IPS-NIHi7 (cell line): Measurements from ENCODE around the gene AKR7A3.
"Not testable (repeated sequence)": the region's sequence is repeated elsewhere in the genome, so short reads cannot be mapped to it uniquely, and the experiment has no call there.

Experiments used
- DNase-seq: peaks from one replicate; pipeline ENCODE4 v3.0.0; 2012; ENCODE audit warnings: mixed read lengths; ENCODE audit errors: extremely low spot score

The AKR7A3 gene

DNA sequence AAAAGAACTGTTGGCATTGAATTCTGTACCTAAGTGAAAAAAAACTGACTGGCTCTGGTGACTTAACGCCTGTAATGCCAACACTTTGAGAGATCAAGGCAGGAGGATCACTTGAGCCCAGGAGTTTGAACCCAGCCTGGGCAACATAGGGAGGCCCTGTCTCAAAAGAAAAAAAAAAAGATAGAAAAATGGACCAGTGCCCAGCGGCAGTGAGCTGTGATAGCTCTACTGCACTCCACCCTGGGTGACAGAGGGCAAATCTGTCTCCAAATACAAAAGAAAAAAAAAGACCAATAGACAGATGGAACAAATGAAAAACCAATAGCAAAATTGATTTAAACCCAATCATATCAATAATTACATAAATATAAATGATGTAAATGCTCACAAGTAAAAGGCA is 674 bp upstream of the AKR7A3 start:
- no peak for DNase-seq

DNA sequence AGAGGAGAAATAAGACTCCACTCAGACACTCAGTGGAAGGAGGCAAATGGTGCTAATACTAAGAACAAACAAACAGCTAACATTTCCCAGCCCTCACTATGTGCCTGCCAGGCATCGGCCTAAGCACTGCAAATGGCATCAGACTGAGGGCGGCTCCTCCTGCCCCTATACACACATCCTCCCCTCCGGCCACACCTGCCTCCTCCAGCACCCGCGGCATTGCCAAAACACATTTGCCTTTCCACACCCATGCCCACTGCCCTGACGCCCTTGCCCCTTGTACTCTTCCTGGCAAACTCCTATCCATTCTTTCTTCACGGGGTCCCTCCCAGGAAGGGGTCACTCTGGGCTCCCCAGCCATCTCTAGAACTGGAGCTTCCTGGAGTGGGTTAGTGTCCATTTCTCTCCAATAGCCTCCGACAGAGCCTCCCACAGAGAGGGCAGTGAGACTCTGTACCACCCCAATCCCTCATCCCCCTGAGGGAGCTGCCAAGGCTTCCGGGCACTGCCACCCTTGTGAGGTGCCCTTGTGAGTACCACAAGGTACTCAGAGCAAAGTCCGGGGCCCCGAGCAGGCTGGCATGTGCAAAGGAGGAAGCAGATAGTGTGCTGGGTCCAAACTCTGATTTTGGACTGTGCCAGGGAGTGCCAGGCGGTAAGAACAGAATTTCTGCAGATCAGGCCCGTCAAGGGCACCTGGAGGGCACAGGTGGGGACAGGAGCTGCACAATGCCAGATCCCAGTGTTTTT is 959 bp downstream of the AKR7A3 start:
- no peak for DNase-seq

DNA sequence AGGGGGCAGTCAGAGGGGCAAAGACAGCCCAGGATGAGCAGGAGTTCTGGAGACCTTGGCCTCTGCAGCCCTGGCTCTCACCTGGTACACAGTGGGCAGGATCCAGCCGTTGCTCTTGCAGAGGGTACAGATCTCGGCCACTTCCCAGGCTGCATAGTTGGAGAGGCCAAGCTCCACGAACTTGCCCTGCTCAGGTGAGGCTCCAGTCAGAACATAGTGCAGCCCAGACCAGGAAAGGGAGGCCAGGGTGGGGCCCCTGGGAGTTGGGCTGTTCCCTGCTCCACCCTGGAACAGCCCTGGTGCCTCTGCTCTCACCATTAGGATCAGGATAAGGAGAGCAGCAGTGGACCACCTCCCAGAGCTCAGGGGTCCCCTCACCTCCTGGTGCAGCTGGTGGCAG is 2.8 kb downstream of the AKR7A3 start:
- not testable (repeated sequence) for DNase-seq

DNA sequence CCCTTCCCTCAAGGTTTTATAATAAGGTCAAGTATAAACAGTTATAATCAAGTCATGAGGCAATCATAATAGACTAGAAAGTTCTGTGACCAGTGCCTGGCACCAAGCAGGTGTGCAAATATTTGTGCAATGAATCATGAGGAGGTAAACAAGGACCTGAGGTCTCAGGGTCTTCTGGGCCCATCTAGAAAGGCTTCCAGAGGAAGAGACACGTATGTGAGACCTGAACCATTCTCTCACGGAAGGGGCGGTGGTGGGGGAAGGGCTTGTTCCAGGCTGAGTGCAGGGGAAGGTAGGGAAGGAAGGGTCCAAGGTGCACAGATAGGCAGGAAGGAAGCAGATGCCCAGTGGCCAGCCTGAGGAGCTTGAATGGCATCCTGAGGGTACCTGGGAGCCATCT is 3.2 kb downstream of the AKR7A3 start:
- not testable (repeated sequence) for DNase-seq

DNA sequence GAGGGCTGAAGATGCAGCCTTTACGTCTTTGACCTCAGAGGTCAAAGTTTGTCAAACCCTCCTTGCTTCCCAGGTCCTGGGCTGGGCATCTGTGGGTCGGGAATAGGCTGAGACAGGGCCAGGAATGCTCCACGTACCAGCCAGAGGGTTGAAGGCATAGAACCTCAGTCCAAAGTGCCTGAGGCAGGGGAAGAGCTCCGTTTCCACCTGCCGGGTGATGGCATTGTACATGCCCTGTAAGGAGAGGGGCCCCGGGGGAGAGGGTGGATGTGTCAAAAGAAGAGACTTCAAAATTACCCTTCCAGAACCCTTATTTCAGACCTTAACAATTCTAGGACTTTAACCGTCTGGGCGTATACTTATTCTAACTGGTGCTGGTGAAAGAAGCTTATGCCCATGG is 3.7 kb downstream of the AKR7A3 start:
- DNase-seq = no peak

DNA sequence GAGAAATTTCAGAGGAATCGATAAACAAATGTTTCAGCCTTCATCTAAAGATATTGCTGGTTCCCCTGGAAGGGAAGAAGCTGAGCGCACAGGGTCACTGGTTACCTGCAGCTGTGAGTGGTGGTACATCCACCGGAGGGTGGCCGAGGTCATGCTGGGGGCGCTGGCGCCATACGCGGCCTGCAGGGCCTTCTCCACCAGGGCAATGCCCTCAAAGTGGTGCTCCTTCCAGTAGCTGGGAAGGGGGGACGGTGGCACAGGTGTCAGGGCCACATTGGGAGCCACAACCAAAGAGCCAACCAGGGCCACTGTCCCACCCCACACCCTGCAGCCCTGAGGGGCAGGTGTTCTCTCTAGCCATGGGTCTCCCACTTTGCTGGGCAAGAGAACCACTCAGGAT is 4.7 kb downstream of the AKR7A3 start:
- DNase-seq = no peak

DNA sequence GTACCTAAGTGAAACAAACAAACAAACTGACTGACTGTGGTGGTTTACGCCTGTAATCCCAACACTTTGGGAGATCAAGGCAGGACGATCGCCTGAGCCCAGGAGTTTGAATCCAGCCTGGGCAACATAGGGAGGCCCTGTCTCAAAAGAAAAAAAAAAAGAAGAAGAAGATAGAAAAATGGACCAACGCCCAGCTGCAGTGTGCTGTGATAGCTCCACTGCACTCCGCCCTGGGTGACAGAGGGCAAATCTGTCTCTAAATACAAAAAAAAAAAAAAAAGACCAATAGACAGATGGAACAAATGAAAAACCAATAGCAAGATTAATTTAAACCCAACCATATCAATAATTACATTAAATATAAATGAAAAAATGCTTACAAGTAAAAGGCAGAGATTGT is 13.9 kb downstream of the AKR7A3 start:
- DNase-seq = no peak

DNA sequence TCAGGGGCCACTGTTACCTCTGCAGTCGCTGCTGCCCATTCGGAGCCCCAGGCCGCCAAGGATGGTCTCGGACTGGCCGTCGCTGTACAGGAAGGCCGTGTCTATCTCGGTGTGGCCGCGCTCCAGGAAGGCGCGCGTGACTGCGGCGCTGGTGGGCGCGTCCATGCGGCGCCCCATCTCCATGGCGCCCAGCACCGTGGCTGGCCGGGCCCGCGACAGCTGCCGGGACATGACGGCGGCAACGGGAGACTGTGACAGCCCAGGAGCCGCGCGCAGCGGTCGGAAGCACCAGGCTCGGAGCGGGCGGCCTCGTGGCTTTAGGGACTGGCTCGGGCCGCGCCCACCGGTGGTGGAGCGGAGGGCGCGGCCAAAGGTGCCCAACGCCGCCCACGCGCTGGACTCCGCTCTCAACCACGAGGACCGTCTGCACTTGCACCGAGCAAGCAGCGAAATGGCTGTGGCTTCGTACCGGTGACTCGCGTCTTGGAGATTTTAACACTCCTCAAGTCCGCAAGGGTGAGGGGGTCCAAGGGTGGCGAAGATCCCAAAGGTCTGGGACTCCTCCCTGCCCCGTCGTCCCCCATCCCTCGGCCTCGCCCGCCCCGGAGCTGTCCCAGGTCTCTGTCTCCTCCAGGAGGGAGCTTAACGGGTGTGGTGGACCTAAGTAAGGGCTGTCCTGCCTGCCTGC is 14.6 kb downstream of the AKR7A3 start:
- not testable (repeated sequence) for DNase-seq

DNA sequence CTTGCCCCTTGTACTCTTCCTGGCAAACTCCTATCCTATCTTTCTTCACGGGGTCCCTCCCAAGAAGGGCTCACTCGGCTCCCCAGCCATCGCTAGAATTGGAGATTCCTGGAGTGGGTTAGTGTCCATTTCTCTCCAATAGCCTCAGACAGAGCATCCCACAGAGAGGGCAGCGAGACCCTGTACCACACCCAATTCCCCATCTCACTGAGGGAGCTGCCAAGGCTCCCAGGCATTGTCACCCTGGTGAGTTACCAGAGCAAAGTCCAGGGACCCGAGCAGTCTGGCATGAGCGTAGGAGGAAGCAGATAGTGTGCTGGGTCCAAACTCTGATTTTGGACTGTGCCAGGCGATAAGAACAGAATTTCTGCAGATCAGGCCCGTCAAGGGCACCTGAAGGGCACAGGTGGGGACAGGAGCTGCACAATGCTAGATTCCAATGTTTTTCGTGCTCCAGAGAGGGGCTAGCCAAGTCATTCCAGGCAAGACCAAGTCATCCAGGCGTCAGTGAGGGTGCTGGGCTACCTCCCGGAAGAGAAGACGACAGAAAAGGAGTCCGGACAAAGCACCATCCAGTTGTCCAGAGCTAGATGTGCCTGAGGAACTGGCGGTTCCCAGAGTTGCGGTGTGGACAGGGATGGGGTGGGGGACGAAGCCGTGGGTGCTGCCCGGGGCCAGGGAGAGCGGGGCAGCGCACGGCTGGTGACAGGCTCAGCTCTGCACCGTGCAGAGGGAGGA is 15.3 kb downstream of the AKR7A3 start:
- DNase-seq = no peak

DNA sequence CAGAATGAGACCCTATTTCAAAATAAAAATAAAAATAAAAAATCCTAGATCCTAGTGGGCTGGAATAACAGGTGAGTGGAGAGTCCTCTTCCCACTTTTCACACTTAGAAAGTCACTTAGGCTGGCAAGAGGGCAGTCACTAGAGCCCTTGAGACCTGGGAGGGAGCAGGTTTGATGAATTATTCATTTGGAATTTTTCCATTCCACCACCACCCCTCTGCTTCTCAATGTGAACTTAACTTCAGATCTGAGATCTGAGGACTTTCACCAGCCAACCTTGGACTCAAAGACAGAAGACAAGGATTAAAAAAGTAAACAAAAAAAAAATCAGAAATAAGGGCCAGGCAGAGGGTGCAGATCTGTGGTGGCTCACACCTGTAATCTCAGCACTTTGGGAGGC is 16.5 kb downstream of the AKR7A3 start:
- no peak for DNase-seq

DNA sequence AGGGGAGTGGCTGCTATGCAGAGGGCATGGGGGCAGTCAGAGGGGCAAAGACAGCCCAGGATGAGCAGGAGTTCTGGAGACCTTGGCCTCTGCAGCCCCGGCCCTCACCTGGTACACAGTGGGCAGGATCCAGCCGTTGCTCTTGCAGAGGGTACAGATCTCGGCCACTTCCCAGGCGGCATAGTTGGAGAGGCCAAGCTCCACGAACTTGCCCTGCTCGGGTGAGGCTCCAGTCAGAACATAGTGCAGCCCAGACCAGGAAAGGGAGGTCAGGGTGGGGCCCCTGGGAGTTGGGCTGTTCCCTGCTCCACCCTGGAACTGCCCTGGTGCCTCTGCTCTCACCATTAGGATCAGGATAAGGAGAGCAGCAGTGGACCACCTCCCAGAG is 18.2 kb downstream of the AKR7A3 start:
- DNase-seq = not testable (repeated sequence)

DNA sequence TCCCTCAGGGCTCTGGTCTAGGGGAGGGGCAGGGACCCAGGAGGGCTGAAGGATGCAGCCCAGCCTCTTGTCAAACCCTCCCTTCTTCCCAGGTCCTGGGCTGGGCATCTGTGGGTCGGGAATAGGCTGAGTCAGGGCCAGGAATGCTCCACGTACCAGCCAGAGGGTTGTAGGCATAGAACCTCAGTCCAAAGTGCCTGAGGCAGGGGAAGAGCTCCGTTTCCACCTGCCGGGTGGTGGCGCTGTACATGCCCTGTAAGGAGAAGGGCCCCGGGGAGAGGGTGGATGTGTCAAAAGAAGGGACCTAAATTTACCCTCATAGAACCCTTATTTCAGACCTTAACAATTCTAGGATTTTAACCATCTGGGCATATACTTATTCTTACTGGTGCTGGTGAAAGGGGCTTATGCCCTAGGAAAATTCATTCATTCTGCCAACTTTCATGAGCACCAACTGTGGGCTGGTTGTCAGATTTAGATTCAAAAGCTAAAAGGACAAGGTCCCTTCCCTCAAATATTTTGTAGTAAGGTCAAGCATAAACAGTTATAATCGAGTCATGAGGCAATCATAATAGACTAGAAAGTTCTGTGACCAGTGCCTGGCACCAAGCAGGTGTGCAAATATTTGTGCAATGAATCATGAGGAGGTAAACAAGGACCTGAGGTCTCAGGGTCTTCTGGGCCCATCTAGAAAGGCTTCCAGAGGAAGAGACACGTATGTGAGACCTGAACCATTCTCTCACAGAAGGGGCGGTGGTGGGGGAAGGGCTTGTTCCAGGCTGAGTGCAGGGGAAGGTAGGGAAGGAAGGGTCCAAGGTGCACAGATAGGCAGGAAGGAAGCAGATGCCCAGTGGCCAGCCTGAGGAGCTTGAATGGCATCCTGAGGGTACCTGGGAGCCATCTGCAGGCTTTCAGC is 18.9 kb downstream of the AKR7A3 start:
- DNase-seq = not testable (repeated sequence)

DNA sequence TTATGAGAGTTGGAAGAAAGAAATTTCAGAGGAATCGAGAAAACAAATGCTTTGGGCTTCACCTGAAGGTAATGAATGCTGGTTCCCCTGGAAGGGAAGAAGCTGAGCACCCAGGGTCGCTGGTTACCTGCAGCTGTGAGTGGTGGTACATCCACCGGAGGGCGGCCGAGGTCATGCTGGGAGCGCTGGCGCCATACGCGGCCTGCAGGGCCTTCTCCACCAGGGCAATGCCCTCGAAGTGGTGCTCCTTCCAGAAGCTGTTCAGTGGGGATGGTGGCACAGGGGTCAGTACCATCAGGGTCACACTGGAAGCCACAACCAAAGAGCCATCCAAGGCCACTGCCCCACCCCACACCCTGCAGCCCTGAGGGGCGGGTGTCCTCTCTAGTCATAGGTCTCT is 20.1 kb downstream of the AKR7A3 start:
- no peak for DNase-seq

DNA sequence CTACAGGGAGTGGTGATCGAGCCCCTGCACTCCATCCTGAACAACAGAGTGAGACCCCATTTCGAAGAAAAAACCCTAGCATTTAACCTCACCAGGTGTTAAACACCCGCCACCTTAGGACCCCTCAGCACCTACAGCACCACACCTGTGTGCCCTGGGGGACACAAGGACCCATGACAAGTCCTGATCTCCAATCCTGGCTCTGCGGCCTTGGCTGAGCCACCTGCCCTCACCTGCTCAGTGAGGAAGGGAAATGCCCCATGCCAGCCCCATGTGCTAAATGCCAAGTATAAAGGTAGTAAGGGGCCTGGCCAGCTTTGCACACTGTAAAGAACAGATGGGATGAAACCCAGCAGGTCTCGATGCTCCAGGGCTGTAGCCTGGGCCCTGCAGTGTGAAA is 25.8 kb downstream of the AKR7A3 start:
- DNase-seq = no peak

DNA sequence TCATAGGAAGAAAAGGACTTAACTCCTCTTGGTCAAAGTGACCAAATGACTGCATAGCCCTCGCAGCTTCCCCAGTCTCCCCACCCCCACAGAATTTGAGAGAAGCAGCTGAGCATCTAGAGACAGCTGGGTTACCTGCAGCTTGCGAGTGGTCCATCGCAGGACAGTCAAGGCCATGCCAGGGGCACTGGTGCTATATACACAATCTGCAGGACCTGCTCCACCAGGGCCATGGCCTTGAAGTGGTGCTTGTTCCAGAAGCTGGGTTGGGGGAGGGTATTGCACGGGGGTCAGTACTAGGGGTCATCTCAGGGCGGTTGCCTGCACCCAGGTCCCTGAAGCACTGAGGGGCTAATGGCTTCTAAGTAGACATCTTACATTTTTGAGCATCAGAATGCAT is 26.5 kb downstream of the AKR7A3 start:
- no peak for DNase-seq

DNA sequence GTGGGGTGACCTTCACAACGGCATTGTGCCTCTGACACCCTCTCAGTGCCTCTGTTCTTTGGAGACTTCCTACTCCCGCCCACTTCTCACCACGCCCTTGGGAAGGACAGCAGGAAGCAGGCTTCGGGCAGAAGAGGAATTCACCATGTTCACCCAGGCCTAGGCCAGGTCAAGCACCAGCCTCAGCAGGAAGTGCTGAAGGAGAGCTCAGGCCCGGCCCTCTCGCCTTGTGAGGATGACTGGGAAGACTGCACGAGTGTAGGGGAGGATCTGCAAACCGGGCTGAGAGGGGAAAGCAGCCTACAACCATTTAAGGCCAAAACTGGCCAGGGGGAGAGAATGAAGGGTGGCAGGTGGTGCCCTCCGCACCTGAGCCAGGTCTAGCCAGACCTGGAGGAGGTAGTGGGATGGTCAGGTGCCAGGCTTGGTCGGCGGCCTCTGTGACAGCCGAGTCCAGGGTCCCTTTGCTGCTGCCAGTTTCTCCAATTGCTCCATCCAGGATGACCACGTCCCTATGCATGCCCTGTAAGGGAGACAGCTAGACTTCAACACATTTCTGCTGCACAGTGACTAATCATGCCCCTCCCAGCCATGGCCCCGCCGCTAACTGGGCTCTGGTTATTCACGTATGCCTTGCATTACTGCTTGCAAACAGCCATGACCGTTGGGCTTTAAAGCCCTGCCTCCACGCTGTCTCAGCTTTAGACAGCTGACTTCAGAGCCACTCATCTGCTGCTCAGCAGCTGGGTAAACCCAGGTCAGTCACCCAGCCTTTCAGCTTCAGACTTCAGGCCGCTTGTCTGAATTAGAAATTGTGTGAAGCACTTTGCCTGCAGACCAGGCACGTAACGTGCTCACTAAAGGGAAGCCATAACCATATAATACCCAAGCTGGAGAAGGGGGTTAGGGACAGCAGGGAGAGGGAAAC is 28.1 kb downstream of the AKR7A3 start:
- no peak for DNase-seq

DNA sequence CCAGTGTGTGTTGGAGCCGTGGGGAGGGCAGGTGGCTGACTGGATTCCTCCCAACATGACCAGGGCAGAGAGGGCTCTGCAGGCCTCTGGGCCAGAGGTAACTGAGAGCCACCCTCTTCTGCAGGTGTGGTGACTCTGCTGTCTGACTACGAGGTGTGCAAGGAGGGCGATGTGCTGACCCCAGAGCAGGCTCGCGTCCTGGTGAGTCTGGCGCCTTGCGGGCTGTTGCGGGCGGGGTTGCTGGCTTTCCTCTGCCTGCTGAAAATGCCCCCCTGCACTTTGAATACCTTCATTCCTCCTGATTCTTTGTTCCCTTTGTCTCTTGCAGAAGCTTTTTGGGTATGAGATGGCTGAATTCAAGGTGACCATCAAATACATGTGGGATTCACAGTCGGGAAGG is 30.2 kb downstream of the AKR7A3 start:
- no peak for DNase-seq

DNA sequence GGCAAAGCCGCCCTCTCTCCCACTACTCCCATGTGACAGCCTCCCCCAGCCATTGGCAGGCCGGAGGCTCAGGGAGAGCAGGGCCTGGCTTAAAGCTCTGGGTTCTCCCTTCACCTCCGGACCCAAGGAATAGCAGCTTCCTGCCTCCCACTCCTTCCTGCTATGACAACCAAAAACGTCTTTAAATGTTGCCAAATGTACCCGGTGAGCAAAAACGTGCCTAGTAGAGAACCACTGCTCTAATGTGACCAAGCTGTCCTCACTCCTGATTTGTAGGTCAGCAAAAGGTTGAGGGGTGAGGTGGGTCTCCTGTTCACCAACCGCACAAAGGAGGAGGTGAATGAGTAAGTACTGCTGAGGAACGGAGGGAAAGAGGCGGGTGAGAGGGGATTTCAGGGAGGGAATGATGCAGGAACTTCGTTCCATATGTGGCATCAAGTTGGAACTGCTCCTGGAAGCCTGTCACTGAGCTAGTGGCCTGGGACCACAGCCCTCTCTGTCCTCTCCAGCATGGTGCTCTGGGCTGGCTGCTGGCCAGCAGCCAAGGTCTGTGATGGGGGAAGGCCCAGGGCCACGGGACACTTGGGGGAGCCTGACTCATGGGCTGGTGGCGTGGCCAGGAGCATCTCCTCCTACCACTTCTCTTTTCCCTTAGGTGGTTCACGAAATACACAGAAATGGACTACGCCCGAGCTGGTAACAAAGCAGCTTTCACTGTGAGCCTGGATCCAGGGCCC is 31.2 kb downstream of the AKR7A3 start:
- no peak for DNase-seq

DNA sequence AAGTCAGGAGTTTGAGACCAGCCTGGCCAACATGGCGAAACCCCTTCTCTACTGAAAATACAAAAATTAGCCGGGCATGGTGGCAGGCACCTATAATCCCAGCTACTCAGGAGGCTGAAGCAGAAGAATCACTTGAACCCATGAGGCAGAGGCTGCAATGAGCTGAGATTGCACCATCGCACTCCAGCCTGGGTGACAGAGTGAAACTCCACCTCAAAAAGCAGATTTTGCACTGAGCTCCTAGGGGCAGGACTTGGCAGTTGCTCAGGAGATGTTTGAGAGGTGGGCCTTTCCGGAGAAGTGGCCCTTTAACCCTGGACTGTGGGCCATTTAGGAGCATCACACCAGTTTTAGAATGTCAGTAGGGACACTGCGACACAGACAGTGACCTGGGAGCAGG is 32.3 kb downstream of the AKR7A3 start:
- DNase-seq = not testable (repeated sequence)

DNA sequence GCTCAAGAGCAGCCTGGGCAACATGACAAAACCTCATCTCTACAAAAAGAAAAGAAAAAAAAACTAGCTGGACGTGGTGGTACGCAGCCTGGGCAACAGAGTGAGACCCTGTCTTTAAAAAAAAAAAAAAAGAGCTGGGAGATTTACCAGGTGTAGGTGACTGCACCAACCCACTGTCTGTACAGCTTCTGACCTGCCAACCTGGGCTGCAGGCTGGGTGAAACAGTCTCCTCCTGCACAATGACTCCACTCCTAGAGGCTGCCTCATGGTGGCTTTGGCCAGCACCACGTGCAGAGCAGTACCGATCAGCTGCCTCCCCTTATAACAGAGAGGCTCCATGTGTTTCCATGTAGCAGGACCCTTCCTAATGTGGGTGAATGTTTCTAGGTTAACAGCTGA is 33.3 kb downstream of the AKR7A3 start:
- DNase-seq = no peak
